ENCODE measurements around the gene CLDN16.

CLDN16 gene

DNA sequence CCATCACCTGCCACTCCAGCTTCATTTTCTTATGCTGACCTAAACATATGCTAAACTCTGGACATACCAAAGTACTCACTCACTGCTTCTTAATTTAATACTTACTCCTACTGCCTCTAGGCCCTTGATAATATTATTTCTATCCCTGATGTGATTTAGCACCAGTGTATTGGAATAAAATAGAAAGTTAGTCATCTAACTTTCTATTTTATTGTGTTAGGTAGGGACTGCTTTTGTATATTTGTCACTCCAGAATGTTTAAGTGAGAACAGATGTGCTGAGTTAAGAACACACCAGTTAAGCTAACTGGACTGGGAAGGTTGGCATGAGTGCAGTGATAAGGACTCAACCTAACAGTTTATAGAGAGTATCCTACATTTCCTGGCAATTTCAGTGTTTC is 6.5 kb upstream of the CLDN16 start:
- DNase-seq: no peak

DNA sequence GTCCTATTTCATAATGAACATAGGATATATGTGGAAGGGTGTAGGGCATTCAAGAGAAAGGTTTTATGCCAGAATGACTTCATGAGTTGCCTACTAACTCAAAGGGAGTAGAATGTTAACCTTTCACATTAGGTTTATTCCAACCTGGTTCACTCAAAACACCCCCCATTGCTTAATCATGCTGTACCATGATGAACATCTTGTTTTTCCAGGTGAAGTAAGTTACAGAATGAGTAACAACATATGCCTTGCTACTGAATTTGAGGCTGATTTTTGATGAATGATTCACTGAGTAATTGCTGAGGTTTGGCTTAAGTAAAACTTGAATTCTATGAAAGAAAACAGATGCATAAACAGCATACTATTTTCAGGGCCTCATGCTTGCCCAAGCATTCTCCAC is 5.9 kb upstream of the CLDN16 start:
- no peak for DNase-seq

DNA sequence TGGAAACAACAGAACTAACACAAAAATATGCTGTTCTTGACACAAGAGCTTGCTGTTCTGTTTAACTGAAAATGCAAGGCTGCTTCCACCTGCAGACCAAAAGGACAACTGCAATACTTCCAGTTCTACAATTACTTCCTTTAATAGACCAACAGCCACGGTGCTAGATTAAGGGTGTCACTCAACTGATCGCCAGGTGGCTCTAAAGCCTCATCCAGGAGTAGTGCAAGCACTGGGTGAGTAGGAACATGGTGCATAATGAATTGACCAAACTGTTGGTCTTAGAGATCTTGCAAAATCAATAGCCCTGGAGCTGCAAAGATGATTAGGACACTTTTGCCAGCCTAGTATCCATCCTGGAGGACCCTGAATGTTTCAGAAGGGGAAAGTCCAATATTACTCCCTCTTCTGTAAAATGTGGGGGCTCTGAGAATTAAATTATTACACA is 3.6 kb upstream of the CLDN16 start:
- DNase-seq: peak; percentile 29 to 68 (median 58)

DNA sequence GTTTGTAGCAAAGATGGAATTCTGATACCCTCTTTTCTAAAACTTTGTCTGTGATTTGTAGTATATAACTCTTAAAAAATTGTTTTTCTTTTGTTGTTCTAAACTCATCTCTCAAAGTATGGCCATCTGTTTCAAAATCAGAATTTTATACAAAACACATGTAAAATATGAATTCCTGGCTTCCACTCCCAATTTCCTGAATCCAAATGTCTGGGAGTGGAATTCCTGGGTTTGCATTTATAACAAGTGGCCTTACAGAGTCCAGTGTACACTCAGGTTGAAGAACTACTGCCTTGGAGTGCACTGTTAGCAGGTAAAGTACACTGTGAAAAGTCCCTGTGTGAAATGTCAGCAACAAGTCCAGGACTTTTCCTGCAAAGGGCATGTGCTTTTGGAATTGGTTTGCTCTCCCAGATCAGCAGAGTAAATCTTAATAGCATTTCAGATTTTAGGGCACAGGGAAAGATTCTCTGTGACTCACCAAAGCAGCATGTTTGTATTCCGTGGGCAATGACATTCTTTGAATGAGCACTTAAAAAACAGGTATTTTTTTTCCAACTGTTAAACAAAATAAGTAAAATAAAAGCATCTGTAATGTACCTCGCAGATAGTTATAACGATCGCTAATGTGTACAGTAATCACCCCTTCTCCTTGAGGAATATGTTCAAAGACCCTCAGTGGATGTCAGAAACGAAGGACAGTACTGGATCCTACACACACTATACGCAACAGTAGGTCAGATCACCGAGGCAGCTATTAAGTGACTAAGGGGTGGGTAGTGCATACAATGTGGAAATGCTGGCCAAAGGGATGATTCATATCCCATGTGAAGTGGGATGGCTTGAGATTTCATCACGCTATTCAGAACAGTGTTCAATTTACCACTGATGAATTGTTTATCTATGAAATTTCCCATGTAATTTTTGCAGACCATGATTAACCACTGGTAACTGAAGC is 2.0 kb upstream of the CLDN16 start:
- peak; percentile 39 to 81 (median 71) for DNase-seq

DNA sequence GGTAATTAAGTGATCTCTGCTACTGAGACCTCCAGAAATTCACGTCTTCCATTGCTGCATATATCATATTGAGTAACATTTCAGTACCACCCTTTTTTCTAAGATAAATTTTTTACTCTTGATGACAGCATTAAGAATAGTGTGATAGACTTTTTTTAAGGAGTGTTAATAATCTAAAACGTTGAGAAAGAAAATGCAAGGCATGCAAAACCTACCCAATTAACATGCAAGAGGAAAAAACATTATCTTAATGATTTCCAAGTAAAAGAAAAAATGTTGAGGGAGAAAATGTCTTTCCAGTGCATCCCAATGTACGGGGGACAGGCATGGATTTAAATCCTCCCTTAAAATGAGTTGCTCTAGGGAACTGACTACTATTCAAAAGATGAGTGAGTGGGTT is 740 bp downstream of the CLDN16 start:
- DNase-seq: no peak

DNA sequence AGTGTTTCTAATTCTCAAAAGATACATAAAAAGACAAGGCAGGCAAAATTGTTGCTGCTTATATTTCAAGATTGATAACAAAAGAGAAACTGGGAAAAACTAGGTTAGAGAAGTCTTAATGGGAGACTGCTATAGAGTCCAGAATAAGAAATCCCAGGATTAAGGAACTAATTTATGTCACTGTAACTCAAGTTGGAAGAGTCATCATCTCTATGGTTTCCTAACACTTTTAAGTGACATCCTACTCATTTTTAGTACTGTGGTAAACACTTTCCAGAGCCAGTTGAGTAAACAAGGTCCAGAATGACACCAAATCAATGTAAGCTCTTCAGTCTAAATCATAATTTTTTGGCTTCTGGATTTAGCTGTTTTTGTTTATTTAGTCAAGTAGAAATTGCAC is 8.0 kb downstream of the CLDN16 start:
- DNase-seq: peak; percentile 5 to 76 (median 40)

DNA sequence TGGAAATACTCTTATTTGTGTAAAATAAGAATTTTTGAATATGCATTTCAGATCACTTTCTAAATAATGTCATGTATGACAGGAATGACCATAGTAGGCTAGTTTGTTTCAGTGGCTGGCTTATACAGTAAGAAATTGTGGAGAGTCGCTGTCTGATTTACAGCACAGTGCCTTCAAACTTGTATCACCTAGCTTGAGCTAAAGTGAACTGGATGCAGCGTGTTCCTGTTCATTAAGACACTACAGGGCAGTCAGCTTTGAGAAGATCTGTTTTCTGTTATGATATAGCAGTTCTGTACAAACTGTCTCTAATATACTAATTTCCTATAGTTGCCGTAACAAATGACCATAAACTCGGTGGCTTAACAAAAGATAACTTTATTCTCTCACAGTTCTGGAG is 9.9 kb downstream of the CLDN16 start:
- no peak for DNase-seq

DNA sequence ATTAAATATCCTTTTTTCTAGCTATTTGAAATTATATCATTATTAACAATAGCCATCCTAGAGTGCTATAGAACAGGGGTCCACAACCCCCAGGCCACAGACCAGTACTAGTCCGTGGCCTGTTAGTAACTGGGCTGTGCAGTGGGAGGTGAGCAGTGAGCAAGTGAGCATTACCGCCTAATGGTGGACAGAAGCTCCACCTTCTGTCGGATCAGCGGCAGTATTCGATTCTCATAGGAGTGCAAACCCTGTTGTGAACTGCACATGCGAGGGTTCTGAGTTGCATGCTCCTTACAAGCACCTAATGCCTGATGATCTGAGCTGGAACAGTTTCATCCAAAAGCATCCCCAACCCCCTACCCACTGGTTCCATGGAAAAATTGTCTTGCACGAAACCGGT is 11.7 kb downstream of the CLDN16 start:
- no peak for DNase-seq

DNA sequence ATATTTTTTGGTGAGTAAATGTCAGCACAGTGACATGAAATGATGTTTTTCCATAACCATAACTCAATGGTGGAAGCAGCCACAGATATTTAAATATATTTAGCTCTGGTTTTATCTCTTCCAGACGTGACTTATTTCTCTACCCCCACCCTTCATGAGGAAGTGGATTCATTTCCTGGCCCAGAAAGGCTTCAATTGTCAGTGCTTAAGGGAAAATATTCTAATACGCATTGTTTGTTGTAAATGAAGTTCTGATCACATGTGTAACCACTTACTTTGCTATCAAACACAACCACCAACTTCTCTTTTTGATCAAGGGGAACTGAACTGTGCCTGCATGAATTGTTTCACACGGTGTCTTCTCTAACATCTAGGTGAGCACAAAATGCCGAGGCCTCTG is 14.0 kb downstream of the CLDN16 start:
- peak in 3 of 4 experiments; percentile 4 to 29 (median 14) for DNase-seq

DNA sequence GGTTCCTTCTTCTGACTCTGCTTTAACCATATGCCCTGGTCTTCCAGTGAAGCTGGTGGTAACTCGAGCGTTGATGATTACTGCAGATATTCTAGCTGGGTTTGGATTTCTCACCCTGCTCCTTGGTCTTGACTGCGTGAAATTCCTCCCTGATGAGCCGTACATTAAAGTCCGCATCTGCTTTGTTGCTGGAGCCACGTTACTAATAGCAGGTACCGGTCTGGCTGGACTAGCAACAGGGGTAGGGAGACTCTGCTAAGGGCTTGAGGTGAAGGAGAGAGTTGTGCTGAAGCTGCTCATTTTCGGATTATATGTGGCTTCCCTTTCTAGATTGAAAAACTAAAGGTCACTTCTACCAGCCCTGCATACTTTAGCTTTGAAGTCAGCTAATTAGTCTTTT is 16.8 kb downstream of the CLDN16 start:
- no peak for DNase-seq

DNA sequence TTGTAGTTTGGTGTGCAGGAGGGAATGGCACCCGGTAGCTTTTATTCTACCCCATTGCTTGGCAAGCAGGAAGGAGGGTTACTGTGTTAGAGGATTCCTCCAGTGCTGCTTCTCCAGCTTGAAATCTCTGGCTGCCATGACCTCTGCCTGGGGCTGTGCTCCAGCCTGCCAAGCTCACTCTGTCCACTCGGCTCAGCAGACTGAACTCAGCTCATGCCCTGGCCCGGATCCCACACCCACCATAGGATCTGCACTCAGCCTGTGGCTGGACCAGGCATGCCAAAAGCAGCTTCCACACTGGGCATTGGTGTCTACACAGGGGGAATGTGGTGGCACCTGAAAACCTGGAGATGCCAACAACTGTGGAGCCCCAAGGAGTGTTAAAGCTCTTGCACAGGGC is 26.3 kb downstream of the CLDN16 start:
- no peak for DNase-seq

DNA sequence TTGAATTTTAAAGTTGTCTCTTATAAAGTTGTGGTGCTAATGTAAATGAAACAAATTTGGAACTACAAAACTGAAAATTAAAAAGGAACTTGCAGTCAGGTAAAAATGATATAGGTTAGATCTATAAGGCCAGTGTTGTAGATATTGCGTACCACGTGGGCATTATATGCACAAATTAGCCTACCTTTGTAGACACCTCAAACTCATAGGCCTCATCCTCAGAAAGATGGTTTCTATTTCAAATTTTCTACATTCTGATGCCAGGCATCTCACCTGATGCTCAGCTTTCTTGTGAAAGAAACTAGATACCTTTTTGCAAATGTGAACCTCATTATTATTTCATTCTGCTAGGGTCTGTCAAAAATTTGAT is 36.1 kb downstream of the CLDN16 start:
- no peak for DNase-seq

DNA sequence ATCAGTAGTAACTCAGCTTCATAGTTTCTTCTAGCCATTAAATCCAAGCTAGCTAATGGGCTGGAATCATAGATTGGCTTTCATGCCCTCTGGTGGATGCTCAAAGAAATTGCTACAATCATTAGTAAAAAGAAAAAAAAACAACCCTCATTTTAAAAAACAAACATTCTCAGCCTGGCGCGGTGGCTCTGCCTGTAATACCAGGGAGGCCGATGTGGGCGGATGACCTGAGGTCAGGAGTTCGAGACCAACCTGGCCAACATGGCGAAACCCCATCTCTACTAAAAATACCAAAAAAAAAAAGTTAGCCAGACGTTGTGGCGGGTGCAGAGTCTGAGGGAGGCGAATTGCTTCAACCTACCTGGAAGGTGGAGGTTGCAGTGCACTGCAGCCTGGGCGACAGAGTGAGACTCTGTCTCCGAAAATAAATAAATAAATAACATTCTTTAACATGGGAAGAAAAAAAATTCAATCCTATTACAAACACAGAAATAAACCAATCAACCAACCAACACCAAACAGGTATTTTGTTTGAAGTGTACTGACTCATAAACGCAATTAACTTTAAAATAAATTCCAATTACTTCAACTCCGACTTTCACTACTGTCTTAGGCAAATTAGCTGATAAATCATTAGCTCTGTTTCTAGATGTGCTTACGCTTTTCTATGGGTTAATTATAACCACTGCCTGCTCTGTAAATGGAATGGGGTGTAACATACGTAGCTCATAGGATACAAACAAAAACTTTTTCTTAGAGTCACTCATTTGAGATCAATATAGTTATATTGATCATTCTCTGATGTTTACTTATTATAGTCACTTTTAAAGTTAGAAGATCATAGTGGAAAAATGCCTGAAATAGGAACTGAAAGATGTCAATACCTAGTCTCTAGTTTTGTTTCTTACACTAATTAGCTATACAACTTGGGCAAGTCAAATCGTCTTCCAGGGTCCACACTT is 36.8 kb downstream of the CLDN16 start:
- peak; percentile 48 to 74 (median 65) for DNase-seq

DNA sequence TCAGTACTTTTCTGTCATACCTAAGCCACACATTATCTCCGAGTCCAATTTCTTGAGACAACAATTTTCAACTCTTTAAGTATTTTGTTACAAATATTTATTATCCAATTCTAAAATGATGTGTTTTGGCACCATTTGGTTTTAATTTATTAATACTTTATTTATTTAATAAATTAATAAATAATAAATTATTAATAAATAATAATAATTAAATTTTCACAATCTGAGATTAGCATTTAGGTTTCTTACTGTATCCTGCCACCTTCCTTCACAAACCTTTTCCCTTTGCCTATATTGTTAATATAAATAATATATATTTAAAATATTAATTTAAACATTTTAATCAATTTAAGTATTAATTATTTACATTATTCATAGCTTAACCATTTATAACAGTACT is 37.9 kb downstream of the CLDN16 start:
- DNase-seq: no peak

DNA sequence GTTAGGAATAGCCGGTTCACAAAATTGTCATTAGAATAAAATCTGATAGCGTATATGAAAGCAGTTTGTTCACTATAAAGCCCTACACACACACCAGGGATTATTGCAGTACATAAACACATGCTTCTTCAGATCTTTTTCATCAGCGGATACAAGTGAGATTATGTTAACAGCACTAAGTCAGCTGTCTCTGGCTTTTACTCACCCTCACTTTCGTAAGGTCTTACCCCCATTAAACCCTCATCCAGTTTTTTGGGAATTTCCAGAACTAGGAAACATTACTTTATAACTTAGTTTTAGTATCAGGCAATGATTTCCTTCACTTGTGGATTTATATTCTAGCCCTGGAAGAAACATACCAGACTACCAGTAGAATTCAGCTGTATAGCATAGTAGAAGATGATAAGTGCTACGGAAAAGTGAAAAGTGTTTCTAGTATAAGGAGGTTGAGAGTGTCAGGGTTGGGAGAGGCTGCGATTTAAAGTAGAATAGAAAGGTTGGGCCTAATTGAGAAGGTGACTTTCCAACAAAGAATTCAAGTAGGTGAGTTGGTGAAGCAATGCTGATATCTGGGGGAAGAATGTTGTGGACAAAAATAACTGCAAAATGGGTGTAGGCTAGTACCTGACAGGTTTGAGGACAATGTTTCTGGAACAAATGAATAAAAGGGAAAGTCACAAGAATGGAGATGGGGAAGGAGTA is 39.0 kb downstream of the CLDN16 start:
- DNase-seq: no peak

DNA sequence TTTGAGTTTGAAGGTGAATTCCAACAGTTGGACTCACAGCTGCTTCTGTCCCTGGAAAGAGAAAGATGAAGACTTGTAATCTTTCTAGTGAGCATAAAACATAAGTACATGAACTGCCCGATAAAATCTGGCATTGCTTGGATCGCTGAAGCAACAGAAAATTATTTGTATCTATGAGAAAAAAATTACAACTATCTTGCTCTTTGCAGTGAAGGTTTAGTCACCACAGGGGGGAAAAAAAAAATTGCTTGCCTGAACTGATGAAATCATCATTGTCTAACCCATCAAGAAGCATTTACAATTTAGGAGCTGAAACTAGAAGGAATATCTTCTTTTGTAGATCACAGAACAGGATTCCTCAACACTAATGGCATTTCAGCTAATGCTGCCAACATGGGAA is 41.7 kb downstream of the CLDN16 start:
- no peak for DNase-seq

DNA sequence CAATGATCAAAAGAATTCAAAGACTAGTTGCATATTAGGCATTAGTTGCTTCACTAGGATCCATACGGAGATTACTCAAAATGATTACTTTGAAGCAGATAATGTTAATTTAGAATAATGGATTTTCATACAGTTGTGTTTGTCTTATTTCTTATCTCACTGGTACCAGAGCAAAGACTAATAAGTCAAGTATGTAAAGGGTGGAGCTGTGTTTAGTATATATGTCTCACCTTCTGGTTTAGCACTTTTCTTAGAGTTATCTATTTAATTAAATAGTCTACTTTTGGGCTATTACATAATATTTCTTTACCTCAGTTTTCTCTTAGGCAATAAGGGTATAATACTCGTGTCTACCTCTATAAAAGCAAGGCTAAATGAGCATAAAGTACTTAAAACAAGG is 42.9 kb downstream of the CLDN16 start:
- DNase-seq: no peak

DNA sequence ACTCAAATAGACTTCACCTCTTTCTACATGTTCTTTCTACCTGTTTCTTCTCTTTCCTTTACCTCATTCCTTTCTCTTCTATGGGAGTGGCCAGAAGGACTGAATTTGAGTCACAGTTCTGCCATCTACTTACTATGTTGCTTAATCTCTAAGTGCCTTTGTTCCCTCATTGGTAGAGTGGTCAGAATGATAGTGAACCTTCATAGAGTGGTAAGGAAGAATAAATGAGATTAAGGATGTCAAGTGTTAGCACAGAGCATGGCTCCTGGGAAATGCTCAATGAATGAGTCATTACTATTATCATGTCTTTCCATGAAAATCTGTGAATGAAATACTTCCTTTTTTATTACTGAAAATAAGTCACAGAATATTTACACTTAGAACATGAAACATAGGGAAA is 44.3 kb downstream of the CLDN16 start:
- DNase-seq: peak in 1 of 4 experiments; percentile 8

DNA sequence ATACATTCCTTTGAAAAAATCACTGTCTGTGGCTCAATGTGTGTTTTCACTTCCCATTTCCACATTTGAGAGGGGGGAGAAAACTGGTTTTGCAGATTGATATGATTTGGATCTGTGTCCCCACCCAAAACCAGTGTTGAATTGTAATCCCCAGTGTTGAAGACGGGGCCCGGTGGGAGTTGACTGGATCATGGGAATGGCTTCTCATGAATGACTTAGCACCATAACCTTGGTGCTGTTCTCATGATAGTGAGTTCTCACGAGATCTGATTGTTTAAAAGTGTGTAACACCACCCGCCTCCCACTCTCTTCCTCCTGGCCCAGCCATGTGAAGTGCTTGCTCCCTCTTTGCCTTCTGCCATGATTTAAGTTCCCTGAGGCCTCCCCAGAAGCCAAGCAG is 45.7 kb downstream of the CLDN16 start:
- DNase-seq: no peak

DNA sequence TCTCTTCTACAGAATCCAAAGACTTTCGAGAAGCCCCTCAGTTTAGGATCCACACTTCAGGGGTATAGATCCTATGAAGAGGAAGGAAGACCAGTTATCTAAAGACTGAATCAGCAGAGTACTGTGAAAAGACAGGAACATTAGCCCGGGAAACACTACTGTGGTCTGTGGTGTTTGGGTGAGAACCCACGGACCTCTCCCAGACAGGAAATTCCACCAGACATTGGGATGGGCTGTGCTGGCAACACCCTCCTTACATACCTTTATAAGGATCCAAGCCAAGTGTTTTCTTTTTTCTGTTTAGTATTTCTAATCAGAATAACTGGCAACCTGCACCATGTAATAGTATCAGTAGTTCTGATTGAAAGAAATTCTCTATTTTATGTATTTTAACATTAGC is 47.7 kb downstream of the CLDN16 start:
- DNase-seq: no peak

DNA sequence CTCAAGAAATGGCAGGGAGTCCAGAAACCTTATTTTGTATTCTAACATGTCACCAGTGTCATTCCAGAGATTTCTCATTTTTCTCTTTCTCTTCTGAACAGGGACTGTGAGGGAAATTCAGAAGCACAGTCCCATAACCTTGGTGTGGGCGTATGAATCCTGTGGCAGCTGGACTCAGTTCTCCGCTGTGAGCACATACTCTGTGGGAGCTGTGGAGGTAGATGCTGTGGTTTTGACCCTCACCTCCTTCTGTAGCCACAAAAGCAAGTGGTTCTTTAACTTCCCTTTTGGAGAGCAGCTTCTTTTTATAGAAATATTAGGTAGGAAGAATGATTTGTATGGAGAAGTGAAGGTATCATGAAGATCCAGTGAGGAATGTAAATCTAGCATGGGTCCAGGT is 48.4 kb downstream of the CLDN16 start:
- peak; percentile 2 to 43 (median 32) for DNase-seq

DNA sequence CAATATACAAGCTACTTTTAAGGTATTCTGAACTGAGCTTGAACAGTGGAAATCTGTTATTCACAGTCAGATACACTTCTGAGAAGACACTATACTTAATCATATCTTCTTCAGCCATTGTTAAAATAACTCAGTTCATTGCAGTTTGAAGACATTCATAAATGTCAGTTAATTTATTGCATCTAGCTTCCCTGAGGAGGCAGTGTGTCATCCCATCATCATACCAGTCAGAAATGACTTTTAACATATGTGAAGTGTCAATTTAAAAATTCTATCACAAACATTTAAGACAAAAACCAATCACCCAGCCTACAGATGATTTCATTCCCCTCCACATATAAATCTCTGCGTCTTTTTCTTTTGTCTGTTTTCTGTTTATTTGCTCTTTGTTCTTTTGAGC is 54.3 kb downstream of the CLDN16 start:
- no peak for DNase-seq

DNA sequence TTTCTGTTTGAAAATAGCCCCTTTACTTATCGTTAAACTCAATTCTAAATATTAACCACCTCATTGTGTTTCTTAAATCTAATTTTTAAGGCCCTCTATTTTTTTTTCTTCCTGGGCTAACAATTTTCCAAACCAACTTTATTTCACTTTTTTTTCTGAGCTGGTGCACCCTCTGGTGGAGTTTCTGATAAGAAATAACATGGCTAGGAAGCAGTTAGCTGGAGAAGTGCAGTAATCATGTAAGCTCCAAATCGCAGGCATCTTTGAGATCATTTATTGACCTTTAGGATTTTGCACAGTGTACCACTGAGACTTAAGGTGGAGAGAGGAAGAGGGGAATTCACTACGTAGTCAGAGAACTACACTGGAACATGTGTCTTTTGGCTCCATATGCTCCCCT is 55.3 kb downstream of the CLDN16 start:
- DNase-seq: no peak

Data from suppressor macrophage (primary cell).